Sigmoid colon (tissue), 4 donors: ENCODE measurements around the gene TBCK.

Experiments
- CTCF ChIP-seq, 4 experiments: fragments of 450-650 bp in 3 of 4; fragments of 200-600 bp in 1 of 4; IDR thresholded peaks; one replicate each; pipeline ENCODE4 v1.5.1; 2016 to 2019; ENCODE audit warnings: antibody characterized with exemption in 4 of 4, mild to moderate bottlenecking in 3 of 4, moderate library complexity in 2 of 4
- POLR2A ChIP-seq, 2 donors: fragments of 450-650 bp; IDR thresholded peaks; one replicate each; pipeline ENCODE4 v1.6.1; 2016; ENCODE audit warnings: antibody characterized with exemption in 2 of 2, mild to moderate bottlenecking in 2 of 2, moderate library complexity in 2 of 2
- POLR2AphosphoS5 ChIP-seq, 4 donors: sonication (generic); formaldehyde crosslinking; IDR thresholded peaks; one replicate each; pipeline ENCODE4 v1.6.1; 2017; ENCODE audit warnings: antibody characterized with exemption in 4 of 4

GRCh38 chr4:106142616-106143127, 173.3 kb downstream of the TBCK start:
- no peak for TF ChIP-seq CTCF (IDR thresholded peaks at IDR 0.05)
- no peak for TF ChIP-seq POLR2A (IDR thresholded peaks at IDR 0.05)
- TF ChIP-seq POLR2AphosphoS5 (IDR thresholded peaks at IDR 0.05), result no peak
